WERI-Rb-1 (cell line): ENCODE results near the gene UBA6.

Experiments used
- DNase-seq: peaks from one replicate; pipeline ENCODE4 v3.0.0-alpha.2; 2020
- H3K27ac ChIP-seq: fragments of 250-450 bp; sonication (Bioruptor Pico); 2 replicates; pipeline ENCODE4 v1.5.1; 2020; ENCODE audit warnings: mild to moderate bottlenecking, moderate library complexity
- H3K27me3 ChIP-seq: fragments of 250-450 bp; sonication (Bioruptor Pico); 2 replicates; pipeline ENCODE4 v1.5.1; 2021; ENCODE audit warnings: mild to moderate bottlenecking, low read depth, moderate library complexity; ENCODE audit not compliant: insufficient read depth, severe bottlenecking
- H3K36me3 ChIP-seq: fragments of 250-450 bp; sonication (Bioruptor Pico); 2 replicates; pipeline ENCODE4 v1.5.1; 2020; ENCODE audit warnings: mild to moderate bottlenecking, moderate library complexity
- H3K4me3 ChIP-seq: 2 replicates; pipeline ENCODE4 v1.5.1; 2011; ENCODE audit warnings: low read depth, mild to moderate bottlenecking, control low read depth, low read length
- H3K9me3 ChIP-seq: fragments of 250-450 bp; sonication (Bioruptor Pico); 2 replicates; pipeline ENCODE4 v1.5.1; 2021; ENCODE audit warnings: mild to moderate bottlenecking, moderate library complexity; ENCODE audit not compliant: severe bottlenecking
- TF ChIP-seq, protein P1 (sequence below): IDR thresholded peaks from 2 replicates; pipeline ENCODE4 v1.5.1; 2011; ENCODE audit warnings: low read depth, mild to moderate bottlenecking, control low read depth, inconsistent platforms, low read length

The UBA6 gene

DNA sequence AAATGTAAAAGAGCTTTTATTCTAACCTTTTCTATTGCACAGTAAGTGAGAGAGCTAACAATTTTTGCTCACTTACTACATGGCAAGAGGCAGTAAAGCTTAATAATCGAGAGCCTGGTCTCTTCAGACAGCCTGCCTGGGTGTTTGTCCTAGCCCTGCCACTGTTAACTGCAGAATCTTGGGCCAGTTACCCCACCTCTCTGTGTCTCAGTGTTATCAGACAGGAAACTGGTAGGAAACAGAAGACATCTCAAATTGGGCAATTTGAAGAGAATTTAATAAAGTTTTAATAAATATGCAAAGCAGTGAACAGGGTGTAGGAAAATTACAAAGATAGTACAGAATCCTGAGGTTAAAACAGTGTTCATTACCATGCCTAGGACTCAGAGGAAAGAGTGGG is 129.0 kb downstream of the UBA6 start:
- no peaks in the 10 kb centered on the region for H3K36me3 ChIP-seq
- no peak for DNase-seq
- no peaks in the 10 kb centered on the region for H3K9me3 ChIP-seq
- H3K27me3 ChIP-seq, result no peaks in the 10 kb centered on the region
- H3K4me3 ChIP-seq, result no peak overlapping the region
- TF ChIP-seq, protein P1, sequence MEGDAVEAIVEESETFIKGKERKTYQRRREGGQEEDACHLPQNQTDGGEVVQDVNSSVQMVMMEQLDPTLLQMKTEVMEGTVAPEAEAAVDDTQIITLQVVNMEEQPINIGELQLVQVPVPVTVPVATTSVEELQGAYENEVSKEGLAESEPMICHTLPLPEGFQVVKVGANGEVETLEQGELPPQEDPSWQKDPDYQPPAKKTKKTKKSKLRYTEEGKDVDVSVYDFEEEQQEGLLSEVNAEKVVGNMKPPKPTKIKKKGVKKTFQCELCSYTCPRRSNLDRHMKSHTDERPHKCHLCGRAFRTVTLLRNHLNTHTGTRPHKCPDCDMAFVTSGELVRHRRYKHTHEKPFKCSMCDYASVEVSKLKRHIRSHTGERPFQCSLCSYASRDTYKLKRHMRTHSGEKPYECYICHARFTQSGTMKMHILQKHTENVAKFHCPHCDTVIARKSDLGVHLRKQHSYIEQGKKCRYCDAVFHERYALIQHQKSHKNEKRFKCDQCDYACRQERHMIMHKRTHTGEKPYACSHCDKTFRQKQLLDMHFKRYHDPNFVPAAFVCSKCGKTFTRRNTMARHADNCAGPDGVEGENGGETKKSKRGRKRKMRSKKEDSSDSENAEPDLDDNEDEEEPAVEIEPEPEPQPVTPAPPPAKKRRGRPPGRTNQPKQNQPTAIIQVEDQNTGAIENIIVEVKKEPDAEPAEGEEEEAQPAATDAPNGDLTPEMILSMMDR, result no peak
- no peak overlapping the region for H3K27ac ChIP-seq

DNA sequence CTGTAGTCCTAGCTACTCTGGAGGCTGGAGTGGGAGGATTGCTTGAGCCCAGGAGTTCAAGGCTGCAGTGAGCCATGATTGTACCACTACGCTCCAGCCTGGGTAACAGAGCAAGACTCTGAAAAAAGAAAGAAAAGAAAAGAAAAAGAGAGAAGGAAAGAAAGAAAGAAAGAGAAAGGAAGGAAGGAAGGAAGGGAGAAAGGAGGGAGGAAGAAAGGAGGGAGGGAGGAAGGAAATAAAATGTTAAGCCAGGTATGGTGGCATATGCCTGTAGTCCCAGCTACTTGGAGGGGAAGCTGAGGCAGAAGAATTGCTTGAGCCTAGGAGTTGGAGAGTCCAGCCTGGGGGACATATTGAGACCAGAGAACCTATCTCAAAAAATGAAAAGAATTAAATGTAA is 130.4 kb downstream of the UBA6 start:
- H3K36me3 ChIP-seq, result no peaks in the 10 kb centered on the region

DNA sequence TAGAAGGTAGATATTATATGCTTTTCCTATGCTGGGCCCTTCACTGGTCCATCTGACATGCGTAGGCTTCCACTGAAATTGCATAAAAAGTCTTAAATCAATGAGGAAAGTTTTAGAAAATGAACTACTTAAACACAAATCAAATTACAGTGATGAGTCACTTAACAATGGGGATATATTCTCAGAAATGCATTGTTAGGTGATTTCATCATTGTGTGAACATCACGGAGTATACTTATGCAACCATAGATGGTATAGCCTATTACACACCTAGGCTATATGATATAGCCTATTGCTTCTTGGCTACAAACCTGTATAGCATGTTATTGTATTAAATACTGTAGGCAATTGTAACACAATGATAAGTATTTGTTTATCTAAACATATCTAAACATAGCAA is 132.1 kb downstream of the UBA6 start:
- TF ChIP-seq, protein P1, result no peak
- Histone ChIP-seq H3K4me3 (no peak overlapping the region), H3K27me3 (no peaks in the 10 kb centered on the region), H3K9me3 (no peaks in the 10 kb centered on the region), H3K36me3 (no peaks in the 10 kb centered on the region), H3K27ac (no peak overlapping the region)
- no peak for DNase-seq

More for the DNA sequence above, 130.4 kb downstream of the UBA6 start:
- Histone ChIP-seq H3K27ac (no peak overlapping the region), H3K27me3 (no peaks in the 10 kb centered on the region), H3K4me3 (no peak overlapping the region), H3K9me3 (no peaks in the 10 kb centered on the region)
- no peak for DNase-seq
- TF ChIP-seq, protein P1, result no peak

DNA sequence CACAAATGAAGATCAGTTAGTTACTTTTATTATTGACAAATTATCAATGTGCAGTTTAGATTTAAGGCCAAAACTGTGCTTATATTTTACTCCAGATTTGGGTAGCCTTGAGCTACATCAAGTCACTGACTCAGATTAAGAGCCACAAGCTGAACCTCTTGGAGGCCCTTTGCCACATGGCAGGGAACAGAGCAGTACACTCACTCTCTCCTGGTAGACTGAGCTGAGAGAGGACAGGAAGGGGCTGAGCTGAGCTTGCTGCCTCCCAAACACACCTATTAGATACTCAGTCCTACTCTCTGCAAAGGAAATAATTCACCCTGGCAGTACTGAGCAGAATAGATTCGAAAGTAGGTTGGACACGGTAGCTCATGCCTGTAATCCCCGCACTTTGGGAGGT is 134.6 kb downstream of the UBA6 start:
- no peaks in the 10 kb centered on the region for H3K36me3 ChIP-seq
- H3K27ac ChIP-seq, result no peak overlapping the region
- TF ChIP-seq, protein P1, result no peak

DNA sequence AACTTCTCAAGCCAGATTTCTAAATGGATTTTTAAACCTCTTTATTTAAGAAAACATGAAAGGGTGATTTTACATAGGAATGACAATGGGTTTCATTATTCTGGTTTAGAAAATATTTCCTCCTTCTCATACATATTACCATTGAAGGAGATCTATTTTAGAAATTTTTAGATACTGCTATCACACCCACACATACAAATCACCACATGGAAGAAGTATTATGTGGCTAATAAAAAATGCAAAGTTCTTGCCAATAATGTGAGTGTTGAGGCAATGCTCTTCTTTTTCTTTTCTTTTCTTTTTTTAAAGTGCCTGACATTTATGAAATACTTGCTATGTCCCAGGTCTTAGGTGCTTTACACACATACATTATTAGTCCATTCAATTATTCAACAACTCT is 135.7 kb downstream of the UBA6 start:
- no peaks in the 10 kb centered on the region for H3K9me3 ChIP-seq
- no peaks in the 10 kb centered on the region for H3K36me3 ChIP-seq
- no peak overlapping the region for H3K27ac ChIP-seq
- TF ChIP-seq, protein P1, result no peak
- H3K4me3 ChIP-seq, result no peak overlapping the region
- no peak for DNase-seq
- H3K27me3 ChIP-seq, result no peaks in the 10 kb centered on the region

More for the DNA sequence above, 134.6 kb downstream of the UBA6 start:
- no peak overlapping the region for H3K4me3 ChIP-seq
- no peaks in the 10 kb centered on the region for H3K9me3 ChIP-seq
- no peaks in the 10 kb centered on the region for H3K27me3 ChIP-seq
- DNase-seq, result no peak
